Measurements from ENCODE around the gene TSPAN17. TPM values are rescaled to one million over a fixed set of nuclear protein-coding genes. Genes with fewer than 3 reads are reported as not detected.

Gene TSPAN17
- total and polyA plus RNA-seq, 7 donors, result 22.5 to 51.9 (median 25.8) TPM

- peaks cover 0 to 35% (median 0%) of the 10 kb centered on the region in 3 donors for H3K27me3 ChIP-seq (ENCODE audit: insufficient read depth in 3 of 3, low read length in 2 of 3)
- TF ChIP-seq, protein P1, sequence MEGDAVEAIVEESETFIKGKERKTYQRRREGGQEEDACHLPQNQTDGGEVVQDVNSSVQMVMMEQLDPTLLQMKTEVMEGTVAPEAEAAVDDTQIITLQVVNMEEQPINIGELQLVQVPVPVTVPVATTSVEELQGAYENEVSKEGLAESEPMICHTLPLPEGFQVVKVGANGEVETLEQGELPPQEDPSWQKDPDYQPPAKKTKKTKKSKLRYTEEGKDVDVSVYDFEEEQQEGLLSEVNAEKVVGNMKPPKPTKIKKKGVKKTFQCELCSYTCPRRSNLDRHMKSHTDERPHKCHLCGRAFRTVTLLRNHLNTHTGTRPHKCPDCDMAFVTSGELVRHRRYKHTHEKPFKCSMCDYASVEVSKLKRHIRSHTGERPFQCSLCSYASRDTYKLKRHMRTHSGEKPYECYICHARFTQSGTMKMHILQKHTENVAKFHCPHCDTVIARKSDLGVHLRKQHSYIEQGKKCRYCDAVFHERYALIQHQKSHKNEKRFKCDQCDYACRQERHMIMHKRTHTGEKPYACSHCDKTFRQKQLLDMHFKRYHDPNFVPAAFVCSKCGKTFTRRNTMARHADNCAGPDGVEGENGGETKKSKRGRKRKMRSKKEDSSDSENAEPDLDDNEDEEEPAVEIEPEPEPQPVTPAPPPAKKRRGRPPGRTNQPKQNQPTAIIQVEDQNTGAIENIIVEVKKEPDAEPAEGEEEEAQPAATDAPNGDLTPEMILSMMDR (IDR thresholded peaks at IDR 0.05), result no peak
- no peak overlapping the region for H3K4me3 ChIP-seq
- ATAC-seq (no peak), DNase-seq (no peak)
- 70 to 79% (median 75%) methylated on average over 8 of the region's 8 CpGs for WGBS, 3 donors
- no peaks in the 10 kb centered on the region for H3K9me3 ChIP-seq
- H3K36me3 ChIP-seq (ENCODE audit: insufficient read depth in 1 of 2, low read depth in 1 of 2), result no peaks in the 10 kb centered on the region
- intact Hi-C loops (cut with DNase I), result no loop called here
- no peaks in the 10 kb centered on the region for H3K4me1 ChIP-seq
- H3K27ac ChIP-seq, result no peak overlapping the region
Observed at GRCh38 chr5:176670449-176670848, 23.2 kb downstream of the TSPAN17 start.

- TF ChIP-seq, protein P1 (IDR thresholded peaks at IDR 0.05), result no peak
- Histone ChIP-seq H3K4me1 (no peaks in the 10 kb centered on the region), H3K27me3 (ENCODE audit: insufficient read depth in 3 of 3, low read length in 2 of 3) (peaks cover 0 to 29% (median 0%) of the 10 kb centered on the region in 3 donors), H3K27ac (no peak overlapping the region), H3K9me3 (no peaks in the 10 kb centered on the region), H3K36me3 (ENCODE audit: insufficient read depth in 1 of 2, low read depth in 1 of 2) (no peaks in the 10 kb centered on the region), H3K4me3 (no peak overlapping the region)
- intact Hi-C loops (cut with DNase I), result no loop called here
- no peak for DNase-seq
- no peak for ATAC-seq
- 85 to 89% (median 88%) methylated on average over 4 of the region's 4 CpGs for WGBS, 3 donors
Observed at GRCh38 chr5:176671399-176671798, 24.1 kb downstream of the TSPAN17 start.

DNA sequence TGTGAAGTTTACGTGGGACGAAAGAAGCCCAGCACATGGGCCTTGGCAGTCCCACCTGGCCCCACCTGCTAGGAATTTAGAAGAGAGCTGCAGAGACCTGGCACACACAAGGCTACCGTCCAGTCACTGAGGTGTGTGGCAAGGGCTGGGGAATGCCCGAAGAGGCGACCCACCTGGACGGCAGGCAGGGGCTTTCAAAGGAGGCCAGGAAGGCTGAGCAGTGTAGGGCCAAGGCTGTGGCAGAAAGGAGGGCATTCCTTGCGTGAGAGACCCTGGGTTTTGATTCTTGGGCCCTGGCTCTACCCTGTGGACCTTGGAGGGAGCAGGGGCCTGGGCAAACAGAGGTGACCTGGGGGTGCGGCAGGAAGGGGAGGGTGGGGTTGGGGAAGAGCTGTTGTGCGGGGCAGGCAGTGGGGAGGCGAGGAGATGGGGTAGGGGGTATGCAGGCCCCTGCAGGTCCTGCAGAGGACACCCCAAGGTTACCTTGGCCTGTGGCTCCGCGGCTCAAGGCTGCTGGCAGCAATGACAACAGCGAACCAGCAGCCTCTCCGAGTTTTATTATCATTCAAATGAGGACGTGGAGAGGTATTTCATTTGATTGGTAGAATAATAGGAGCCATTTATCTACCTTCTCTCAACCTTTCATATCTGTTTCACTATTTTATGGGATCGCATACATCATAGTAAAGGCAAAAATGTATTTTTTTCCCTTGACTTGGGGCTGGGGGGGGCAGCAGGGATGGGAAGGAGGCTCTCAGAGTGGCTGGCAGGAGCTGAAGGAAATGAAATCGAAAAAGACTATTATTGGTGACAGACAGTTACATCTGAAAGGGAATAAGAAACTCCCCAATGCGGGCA, 24.8 kb downstream of the TSPAN17 start:
- ATAC-seq (no peak), DNase-seq (no peak)
- WGBS, 3 donors, result 74 to 83% (median 77%) methylated on average over 18 of the region's 18 CpGs
- intact Hi-C loops (cut with DNase I), result no loop called here
- H3K9me3 ChIP-seq, result no peaks in the 10 kb centered on the region
- no peak overlapping the region for H3K4me3 ChIP-seq
- TF ChIP-seq, protein P1 (IDR thresholded peaks at IDR 0.05), result no peak
- H3K27me3 ChIP-seq (ENCODE audit: insufficient read depth in 3 of 3, low read length in 2 of 3), result peaks cover 0 to 29% (median 0%) of the 10 kb centered on the region in 3 donors
- H3K4me1 ChIP-seq, result peaks cover 4% of the 10 kb centered on the region
- no peak overlapping the region for H3K27ac ChIP-seq
- no peaks in the 10 kb centered on the region for H3K36me3 ChIP-seq (ENCODE audit: insufficient read depth in 1 of 2, low read depth in 1 of 2)

- H3K27me3 ChIP-seq (ENCODE audit: insufficient read depth in 3 of 3, low read length in 2 of 3), result peaks cover 0 to 22% (median 0%) of the 10 kb centered on the region in 3 donors
- 33 to 42% (median 36%) methylated on average over 18 of the region's 18 CpGs for WGBS, 3 donors
- H3K4me1 ChIP-seq, result peaks cover 6% of the 10 kb centered on the region
- DNase-seq, result no peak
- ATAC-seq, result peak in 2 of 4 donors; percentile 26 to 57
- intact Hi-C loops (cut with DNase I), result no loop called here
- TF ChIP-seq, protein P1 (IDR thresholded peaks at IDR 0.05), result no peak
- H3K36me3 ChIP-seq (ENCODE audit: insufficient read depth in 1 of 2, low read depth in 1 of 2), result no peaks in the 10 kb centered on the region
- no peak overlapping the region for H3K4me3 ChIP-seq
- H3K27ac ChIP-seq, result no peak overlapping the region
- no peaks in the 10 kb centered on the region for H3K9me3 ChIP-seq
Observed at GRCh38 chr5:176673651-176674583, 26.6 kb downstream of the TSPAN17 start.

Data from psoas muscle (tissue), 8 donors.